ENCODE results near the gene EIF3B. TPM values are rescaled to one million over a fixed set of nuclear protein-coding genes. Genes with fewer than 3 reads are reported as not detected.
"Not testable (repeated sequence)": the region's sequence is repeated elsewhere in the genome, so short reads cannot be mapped to it uniquely, and the experiment has no call there.

Gene EIF3B
- total and polyA plus RNA-seq, 2 of the 4 experiments (the other 2 are of a cell fraction): 105 to 201 TPM

GRCh38 chr7:2390020-2390816, 35.6 kb downstream of the EIF3B start:
- H3K56ac ChIP-seq (ENCODE audit: extremely low read depth, insufficient read depth, low read length); H2BK5ac ChIP-seq (ENCODE audit: low read depth, low read length, poor library complexity, severe bottlenecking); H3K18ac ChIP-seq (ENCODE audit: low read depth, low read length); H2BK120ac ChIP-seq (ENCODE audit: low read depth, low read length); H3K14ac ChIP-seq (replicated peaks; ENCODE audit: low read depth, low read length); DNase-seq; H3K4ac ChIP-seq (ENCODE audit: low read depth, low read length); H2AK5ac ChIP-seq (ENCODE audit: low read depth, low read length); H4K8ac ChIP-seq (ENCODE audit: low read depth in 2 of 2, low read length in 2 of 2); H3K9me1 ChIP-seq (ENCODE audit: insufficient read depth, low read length); POLR2A ChIA-PET (ENCODE audit: unreplicated experiment); BruUV-seq (replicated peaks); H2BK15ac ChIP-seq (ENCODE audit: low read depth, low read length); H2AFZ ChIP-seq (replicated peaks; ENCODE audit: low read length, poor library complexity); H4K91ac ChIP-seq (ENCODE audit: insufficient read depth, low read depth, low read length); H3K9ac ChIP-seq (ENCODE audit: low read depth, low read length); dilution Hi-C loops (cut with HindIII; ENCODE audit: low sequenced_read_pairs, unreplicated experiment); intact Hi-C loops (cut with micrococcal nuclease); H3K79me1 ChIP-seq (ENCODE audit: low read depth in 1 of 2, low read length in 2 of 2); H4K20me1 ChIP-seq (ENCODE audit: insufficient read depth, low read length); H3K9me3 ChIP-seq (ENCODE audit: control insufficient read depth, insufficient read depth, low read length); H3K4me3 ChIP-seq (ENCODE audit: insufficient read depth, low read depth, low read length); CTCF ChIA-PET; H3K23ac ChIP-seq (ENCODE audit: low read depth, low read length); H4K5ac ChIP-seq (ENCODE audit: low read depth, low read length); in situ Hi-C loops (cut with MboI; ENCODE audit: low sequenced_read_pairs); H3K36me3 ChIP-seq (ENCODE audit: control insufficient read depth, insufficient read depth, low read length); H3K27ac ChIP-seq (ENCODE audit: insufficient read depth, low read length); H3K4me2 ChIP-seq (ENCODE audit: low read depth, low read length); H3K4me1 ChIP-seq (ENCODE audit: control insufficient read depth, insufficient read depth, low read length); H3K27me3 ChIP-seq (ENCODE audit: control insufficient read depth, insufficient read depth, low read length); H2BK20ac ChIP-seq (ENCODE audit: low read depth, low read length): not testable (repeated sequence)
- ATAC-seq (ENCODE audit: low read depth): peak; percentile 52; the same call in 1 of the 2 replicates
- 40% methylated on average over 3 of the region's 16 CpGs; no CpG with 5 or more reads in 1 of the 2 experiments for WGBS, 2 experiments (ENCODE audit: extremely low coverage in 2 of 2, insufficient read length in 1 of 2)
- peak overlapping the region; percentile 1 for H2AK9ac ChIP-seq (replicated peaks; ENCODE audit: low read depth, low read length, poor library complexity)
